Activated CD4-positive, alpha-beta T cell treated with anti-CD3 and anti-CD28 coated beads, Interleukin-2, amount 50 U/mL, for 48 hours (primary cell): Measurements from ENCODE around the gene KDM3A.

Experiments
- DNase-seq, 2 experiments: peaks; one replicate each; pipeline ENCODE4 v3.0.0-alpha.2; 2020

Gene KDM3A

GRCh38 chr2:86433137-86433536, 8.0 kb upstream of the KDM3A start:
- no peak for DNase-seq

- DNase-seq, result no peak
Observed at GRCh38 chr2:86434290-86434689, 6.9 kb upstream of the KDM3A start.

GRCh38 chr2:86435531-86435930, 5.6 kb upstream of the KDM3A start:
- no peak for DNase-seq

- DNase-seq, result no peak
Observed at GRCh38 chr2:86436328-86436727, 4.8 kb upstream of the KDM3A start.

GRCh38 chr2:86439879-86440630, 1.1 kb upstream of the KDM3A start:
- no peak for DNase-seq

DNA sequence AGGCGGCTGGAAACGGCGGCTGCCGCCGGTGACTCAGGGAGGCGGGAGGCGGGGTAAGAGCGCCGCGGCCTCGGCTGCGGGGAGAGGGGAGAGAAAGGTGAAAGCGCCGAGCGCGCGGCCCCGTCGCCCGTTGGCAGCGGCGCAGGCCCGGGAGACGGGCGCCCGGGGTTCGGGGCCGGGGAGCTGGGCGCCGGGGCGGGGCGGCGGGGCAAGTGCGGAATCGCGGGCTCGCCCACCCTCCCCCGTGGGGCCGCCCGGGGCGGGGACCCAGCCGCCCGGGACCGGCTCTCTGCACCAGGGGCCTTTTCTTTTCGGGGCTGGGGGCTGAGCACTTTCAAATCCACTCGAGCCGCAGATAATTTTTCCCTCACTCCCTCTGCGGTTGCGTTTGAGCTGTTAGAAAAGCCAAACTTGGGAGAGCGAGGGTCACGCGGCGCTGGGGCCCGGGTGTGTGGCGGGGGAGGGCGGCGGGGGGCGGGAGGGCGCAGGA, 266 bp downstream of the KDM3A start:
- DNase-seq, result no peak

DNA sequence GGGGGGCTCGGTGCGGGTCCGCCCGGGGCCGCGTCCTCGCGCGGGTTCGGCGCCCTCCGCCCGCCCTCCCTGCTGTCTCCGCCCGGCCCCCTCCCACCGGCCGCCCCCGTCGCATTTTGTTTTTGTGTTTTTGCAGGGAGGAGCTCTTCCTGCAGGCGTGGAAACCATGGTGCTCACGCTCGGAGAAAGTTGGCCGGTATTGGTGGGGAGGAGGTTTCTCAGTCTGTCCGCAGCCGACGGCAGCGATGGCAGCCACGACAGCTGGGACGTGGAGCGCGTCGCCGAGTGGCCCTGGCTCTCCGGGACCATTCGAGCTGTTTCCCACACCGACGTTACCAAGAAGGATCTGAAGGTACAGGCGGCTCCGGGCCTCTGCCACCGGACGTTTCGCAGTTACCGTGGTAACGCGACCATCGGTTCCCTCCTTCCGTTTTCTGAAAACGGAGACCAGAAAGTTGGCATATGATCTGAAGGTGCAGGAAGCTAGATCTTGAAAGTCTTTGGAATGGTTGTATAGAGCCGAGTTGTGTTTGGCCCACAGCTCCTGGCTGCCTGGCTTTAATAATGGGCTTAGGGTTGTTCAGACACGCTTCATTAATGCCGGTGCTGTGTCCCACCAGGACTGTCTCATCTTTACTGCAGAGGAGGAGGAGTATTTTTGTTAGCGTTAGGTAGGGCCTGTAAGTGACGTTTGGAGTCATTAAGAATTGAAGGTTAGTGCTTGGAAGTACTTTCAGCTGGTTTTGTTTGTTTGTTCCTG, 891 bp downstream of the KDM3A start:
- peak; percentile 67 to 73 for DNase-seq

GRCh38 chr2:86442642-86443005, 1.5 kb downstream of the KDM3A start:
- peak; percentile 77 to 84 for DNase-seq

- no peak for DNase-seq
Observed at GRCh38 chr2:86443631-86444350, 2.6 kb downstream of the KDM3A start.

GRCh38 chr2:86445436-86445835, 4.3 kb downstream of the KDM3A start:
- no peak for DNase-seq

DNA sequence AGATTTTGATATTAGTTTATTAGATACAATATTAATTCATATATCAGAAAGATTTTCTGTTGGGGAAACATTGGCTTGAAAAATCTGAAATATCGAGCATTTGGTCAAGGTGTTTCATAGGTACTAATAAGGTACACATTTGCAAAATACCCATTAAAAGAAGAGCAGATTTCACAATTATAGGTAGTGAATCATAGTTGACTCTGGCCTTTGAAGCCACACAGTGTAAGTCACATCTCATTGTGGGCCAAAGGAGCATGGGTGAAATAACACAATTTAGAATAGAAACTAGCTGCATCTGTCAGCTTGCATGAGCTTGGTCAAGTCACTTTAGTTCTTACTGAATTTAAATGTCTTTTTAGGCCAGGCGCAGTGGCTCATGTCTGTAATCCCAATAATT, 4.9 kb downstream of the KDM3A start:
- DNase-seq, result no peak

DNA sequence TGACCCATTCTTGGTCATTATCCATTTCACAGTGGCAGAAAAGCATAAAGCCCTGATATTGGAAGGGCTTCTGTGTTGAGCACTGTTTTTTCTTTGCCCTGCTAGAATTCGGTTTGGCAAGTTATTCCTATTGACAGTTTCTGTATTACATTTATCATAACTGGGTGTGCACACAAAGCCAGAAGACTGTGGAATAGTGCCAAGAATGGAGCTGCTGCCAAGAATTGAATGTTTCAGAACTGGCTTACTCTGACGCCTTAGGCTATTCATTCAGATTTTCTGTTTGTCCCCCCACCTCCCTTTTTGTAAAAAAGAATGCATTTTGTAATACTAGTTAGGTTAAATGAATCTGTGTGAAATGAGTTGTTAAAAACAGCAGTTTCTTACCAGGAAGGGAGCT, 12.7 kb downstream of the KDM3A start:
- DNase-seq, result no peak

GRCh38 chr2:86454238-86454637, 13.1 kb downstream of the KDM3A start:
- no peak for DNase-seq

DNA sequence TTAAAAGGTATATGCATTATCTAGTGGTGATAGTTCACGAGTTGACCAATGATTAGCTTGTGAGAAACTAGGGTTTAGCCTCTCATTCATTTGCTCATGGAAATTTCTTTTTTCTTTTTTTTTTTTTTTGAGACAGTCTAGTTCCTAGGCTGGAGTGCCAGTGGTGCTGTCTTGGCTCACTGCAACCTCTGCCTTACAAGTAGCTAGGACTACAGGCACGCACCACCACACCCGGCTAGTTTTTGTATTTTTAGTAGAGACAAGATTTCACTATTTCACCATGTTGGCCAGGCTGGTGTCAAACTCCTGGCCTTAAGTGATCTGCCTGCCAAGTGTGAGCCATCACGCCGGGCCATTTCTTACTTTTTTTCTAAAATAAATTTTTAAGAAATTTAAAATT, 14.0 kb downstream of the KDM3A start:
- DNase-seq, result no peak

DNA sequence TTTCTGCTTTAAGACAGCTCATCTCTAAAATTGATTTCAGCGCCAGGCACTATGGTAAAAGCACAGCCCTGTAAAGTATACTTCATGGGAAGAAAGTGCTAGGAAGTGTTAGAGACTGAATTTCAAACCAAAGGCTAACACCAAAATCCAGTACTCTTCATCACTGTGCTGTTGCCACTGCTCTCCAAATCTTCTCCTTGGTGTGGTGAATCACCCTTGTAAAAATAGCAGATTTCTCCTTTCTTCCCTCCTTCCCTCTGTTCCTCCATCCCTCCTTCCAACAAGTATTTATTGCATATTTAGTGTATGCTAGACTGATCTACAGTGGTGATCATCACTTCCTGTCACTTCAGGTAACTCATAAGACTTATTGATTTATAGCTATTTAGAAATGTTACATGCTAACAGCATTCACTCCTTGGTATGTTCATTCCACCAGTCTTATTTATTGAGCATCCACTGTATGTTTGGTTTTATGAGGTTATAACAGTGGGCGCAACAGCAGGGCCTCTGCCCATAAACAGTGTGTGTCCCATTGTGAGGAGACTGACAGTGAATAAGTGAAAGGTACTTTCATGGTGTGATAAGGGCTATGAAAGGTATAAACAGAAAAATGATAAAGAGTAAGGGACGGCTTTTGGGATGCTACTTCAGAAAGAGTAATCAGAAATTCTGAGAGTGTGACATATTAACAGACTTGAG, 20.0 kb downstream of the KDM3A start:
- DNase-seq, result no peak

DNA sequence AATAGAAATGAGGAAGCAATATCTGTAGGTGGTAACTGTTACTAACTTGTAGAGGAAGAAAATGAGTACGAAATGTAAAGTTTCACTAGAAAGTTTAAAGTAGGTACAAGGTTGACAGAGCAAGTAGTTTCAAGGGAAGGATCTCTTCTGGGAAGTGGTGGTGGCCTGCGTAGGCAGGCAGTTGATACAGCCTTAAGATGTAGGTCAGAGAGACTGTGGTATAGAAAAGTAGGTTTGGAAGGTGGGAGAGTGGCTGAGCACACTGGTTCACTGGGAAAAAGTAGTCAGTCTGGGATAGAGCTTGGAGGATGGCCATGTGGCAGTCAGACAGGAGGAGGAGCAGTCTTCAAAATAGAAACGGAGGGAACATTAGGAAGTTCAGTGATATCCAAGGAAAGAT, 23.5 kb downstream of the KDM3A start:
- peak in 1 of 2 experiments; percentile 28 for DNase-seq

DNA sequence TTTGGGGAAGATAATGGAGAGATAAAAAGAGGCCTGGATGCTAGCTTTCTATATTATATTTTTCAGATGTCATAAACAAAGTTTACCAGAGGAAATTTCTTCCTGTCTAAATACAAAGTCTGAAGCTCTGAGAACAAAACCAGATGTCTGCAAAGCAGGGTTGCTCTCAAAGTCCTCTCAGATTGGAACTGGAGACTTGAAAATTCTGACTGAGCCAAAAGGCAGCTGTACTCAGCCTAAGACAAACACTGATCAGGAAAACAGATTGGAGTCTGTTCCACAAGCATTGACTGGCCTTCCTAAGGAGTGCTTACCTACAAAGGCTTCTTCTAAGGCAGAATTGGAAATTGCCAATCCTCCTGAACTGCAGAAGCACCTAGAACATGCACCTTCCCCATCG, 25.1 kb downstream of the KDM3A start:
- DNase-seq, result no peak

- DNase-seq, result peak in 1 of 2 experiments; percentile 26
Observed at GRCh38 chr2:86468162-86469033, 27.2 kb downstream of the KDM3A start.

GRCh38 chr2:86470890-86471289, 29.7 kb downstream of the KDM3A start:
- DNase-seq, result no peak

- no peak for DNase-seq
Observed at GRCh38 chr2:86471637-86472036, 30.5 kb downstream of the KDM3A start.

DNA sequence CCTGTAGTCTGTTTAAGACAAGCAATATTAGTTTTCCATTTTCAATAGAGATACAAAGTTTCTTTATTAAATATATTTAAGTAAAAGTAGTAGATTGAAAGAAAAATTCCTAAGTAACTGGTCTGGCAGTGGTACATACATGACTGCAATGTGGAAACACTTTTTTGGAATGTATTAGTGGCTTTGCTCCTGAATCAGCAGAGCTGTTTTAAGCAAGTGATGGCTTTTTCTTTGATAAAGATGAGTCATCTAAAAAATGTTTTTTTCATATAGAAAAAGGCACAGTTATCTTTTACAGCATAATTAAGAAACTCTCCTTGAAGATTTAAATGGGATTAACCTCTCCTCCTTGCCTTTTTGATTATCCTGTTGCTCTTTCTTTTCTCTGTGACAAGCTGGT, 34.9 kb downstream of the KDM3A start:
- no peak for DNase-seq

GRCh38 chr2:86476918-86477317, 35.7 kb downstream of the KDM3A start:
- no peak for DNase-seq
